HG02970 (cell line): Measurements from ENCODE around the gene NHSL1.

Source experiments
- ATAC-seq: cut with Tn5 transposase; IDR thresholded peaks from one replicate; pipeline ENCODE4 v1.9.1; 2021; ENCODE audit warnings: mild to moderate bottlenecking, moderate library complexity, moderate number of reproducible peaks; ENCODE audit not compliant: unreplicated experiment, low FRiP score

Gene NHSL1

DNA sequence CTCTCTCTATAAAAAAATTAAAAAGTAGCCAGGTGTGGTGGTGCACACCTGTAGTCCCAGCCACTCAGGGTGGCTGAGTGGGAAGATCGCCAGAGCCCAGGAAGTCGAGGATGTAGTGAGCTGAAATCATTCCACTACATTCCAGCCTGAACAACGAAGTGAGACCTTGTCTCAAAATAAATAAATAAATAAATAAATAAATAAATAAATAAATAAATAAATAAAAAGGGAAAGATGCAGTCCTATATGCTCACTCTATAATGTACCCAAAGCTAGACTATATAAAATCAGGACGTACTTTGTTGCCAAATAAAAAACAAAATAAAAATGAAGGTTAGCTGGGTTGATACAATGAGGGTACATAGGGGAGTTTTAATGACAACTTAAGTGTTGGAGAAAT lies 26.1 kb upstream of the NHSL1 start:
- no peak for ATAC-seq

DNA sequence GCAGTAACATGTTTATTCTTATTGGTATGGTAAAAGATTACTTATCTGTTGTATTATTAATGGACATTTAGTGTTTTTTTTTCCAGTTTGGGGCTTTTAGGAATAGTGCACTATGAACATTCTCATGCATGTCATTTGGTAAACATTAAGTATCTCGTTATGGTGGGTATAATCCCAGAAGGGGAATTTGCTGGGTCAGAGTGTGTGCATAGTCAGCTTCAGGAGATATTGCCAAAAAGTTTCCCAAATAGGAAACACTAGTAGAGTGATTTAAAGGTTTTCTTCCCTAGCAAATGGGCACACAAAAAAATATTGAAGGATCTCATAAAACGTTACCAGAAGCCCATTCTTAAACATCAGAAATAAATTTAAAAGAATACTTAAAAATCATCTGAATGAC lies 25.2 kb upstream of the NHSL1 start:
- ATAC-seq: no peak

DNA sequence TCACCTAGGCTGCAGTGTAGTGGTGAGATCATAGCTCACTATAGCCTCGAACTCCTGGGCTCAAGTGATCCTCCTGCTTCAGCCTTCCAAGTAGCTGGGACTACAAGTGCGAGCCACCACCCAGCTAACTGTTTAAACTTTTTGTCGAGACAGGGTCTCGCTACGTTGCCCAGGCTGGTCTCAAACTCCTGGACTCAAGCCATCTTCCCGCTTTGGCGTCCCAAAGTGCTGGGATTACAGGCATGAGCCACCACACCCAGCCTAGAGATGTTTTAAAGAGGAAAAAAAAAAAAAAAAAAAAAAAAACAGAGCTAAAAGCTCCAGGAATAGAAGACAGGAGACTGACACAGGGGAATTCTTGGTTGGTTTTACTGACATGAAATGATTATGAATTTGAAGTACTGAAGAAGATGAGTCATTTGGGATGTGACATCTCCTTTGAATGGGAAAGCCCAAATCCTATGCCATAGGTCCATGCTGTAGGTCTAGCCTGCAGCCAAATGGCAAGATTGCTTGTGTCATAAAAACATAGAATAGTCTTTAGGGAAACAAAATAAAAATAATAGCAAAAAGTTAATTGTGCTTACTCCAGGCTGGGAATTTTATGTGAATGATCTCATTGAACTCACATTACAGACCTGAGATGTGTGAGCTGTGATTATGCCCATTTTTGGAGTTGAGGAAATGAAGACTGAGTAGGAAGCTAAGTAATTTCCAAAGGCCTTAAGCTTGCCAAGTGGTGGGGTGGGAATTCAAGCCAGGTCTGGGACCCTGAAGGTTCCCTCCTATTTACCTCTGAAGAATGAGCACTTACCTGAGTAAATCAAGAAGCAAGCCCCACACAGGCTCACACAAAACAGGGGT lies 24.3 kb upstream of the NHSL1 start:
- ATAC-seq: no peak

DNA sequence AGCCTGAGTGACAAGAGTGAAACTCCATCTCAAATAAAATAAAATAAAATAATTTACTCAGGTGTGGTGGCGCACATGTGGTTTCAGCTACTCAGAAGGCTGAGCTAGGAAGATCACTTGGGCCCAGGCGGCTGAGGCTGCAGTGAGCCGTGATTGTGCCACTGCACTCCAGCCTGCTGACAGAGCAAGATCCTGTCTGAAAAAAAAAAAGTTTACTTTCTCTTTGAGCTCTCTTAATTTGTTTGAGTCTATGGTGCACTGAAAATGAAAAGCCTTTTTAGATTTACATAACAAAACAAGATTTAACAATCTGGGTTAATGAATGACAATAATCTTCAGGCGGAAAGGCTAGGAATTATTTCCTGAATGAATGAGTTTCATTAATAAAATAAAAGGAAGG lies 23.3 kb upstream of the NHSL1 start:
- no peak for ATAC-seq

DNA sequence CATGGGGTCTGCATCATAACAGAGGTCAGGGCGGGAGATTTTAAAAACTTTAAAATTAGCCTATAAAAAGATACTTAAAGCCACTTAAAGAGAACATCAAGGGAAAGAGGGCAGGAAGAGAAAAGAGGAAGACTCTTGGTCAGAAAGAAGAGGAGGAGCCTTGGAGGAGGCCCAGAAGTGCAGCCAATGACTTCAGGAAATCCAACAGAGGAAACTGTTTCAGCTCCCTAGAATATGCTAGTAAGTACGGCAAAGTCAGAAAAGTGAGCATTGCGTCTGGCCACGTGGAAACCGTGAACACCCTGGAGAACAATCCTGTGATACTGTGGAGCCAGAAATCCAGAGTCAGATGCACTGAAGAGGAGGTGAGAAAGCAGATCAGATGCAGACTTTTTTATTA lies 22.5 kb upstream of the NHSL1 start:
- no peak for ATAC-seq

DNA sequence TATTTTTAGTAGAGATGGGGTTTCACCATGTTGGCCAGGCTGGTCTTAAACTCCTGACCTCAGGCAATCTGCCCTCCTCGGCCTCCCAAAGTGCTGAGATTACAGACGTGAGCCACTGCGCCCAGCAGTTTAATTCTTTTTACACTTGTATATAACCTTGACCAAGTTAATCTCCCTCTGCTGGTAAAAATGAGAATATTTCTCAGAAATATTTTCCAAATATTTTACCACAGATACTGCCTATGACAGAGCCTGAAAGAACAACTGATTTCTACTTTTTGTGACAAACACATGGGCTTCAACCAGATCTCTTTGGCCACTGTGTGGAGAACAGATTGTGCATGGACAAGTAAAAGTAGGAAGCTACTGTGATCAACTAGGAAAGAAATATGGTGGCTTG lies 21.2 kb upstream of the NHSL1 start:
- ATAC-seq: no peak

DNA sequence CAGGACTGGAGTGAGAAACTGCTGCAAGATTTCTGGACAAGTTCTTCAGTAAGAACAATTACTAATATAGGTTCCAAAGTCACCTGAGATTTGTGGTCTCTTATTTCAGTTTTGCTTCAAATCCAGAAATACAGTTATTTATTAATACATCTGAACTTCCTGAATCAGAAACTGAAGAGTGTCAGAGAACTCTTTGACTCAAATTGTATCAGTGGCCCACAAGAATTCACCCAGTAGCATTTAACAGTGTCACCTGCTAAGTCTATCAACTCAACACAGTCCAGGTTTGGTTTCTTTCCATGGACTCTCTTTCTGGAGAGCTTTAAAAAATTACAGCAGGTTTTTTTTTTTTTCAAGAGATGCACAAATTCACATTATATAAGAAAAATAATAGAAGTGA lies 18.8 kb upstream of the NHSL1 start:
- ATAC-seq: peak; percentile 35

DNA sequence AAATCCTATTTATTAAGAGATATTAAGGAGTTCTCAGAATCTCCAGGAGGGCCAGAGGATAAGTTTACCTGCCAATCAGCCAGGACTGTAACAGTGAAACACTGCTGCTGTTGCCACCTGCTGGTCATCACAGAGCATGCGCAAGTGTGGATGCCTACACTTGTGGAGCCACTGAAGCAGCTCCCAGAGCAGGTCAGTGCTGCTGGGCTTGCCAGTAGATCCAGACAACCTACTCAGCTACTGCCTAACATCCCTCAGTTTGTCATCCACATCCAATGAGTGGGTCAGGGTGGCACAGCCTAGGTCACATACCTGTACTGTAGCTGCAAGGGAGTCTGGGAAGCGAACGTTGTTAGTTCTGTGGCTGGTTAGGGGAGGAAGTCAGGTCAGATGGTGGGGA lies 18.3 kb upstream of the NHSL1 start:
- peak; percentile 79 for ATAC-seq

DNA sequence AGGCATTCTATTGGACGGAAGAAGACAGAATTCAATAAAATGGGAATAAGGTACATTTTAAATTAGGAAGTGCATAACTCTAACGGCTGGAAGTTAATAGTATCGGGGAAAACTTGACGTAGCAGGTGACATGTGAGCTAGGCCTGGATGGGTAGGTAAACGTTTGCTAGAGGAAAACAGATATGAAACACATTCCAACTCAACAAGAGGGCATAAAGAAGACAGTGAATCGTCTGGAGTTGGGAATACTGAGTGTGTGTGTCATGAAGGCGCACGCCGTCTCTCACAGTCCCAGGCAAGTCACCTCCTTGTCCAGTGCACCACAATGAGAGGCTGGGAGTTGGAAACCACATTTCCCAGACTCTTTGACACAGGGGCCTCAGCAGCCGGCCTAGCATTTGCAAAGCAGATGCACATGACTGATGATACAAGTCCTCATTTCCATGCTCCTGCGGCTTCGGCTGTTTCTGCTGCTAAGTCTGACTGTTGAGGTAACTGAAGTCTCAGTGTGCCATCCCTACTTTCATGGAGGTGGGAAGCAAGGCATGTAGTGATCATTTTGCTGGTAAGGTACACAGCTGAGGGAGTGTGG lies 16.5 kb upstream of the NHSL1 start:
- no peak for ATAC-seq

DNA sequence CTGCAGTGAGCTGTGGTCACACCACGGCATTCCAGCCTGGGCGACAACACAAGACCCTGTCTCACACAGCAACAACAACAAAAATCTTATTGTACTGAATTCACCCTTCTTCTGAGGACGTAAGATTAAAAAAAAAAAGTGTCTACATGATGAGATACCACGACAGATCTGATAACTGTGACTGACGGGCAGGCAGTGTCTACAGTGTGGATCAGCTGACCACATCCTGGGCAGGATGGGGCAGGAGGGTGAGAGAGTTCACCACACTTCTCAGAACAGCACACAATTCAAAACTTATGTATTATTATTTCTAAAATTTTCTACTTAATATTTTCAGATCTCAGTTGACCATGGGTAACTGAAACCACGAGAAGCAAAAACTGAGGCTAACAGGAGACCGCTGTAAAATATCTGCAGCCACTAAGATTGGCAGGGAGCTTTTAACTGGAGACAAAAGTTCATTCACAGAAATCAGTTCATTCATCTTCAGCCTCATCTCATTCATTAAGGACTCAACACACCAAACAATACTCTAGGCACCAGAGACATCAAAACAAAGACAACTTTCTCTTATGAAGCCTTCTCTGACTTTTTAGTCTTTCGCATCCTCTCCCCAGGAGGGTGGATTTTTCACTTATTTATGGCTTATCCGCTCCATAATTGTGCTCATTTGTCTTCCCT lies 15.7 kb upstream of the NHSL1 start:
- no peak for ATAC-seq

DNA sequence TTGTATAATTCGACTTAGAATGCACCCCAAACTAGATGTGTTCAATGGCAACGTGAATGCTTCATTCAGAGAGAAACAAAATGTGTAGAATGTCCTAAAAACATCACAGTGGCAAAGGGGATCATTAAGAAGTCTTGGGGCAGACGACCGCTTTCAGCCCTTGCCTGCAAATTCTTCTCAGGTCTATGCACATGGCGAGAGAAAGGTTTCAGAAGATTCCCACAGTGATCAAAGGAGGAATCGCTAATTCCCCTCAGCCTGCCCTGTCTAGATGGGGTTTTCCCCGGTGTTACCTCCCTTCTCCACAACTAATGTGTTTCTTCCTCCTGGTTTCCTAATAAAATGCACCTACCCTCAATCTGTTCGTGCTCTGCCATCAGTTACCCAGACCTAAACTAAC lies 13.3 kb upstream of the NHSL1 start:
- no peak for ATAC-seq

DNA sequence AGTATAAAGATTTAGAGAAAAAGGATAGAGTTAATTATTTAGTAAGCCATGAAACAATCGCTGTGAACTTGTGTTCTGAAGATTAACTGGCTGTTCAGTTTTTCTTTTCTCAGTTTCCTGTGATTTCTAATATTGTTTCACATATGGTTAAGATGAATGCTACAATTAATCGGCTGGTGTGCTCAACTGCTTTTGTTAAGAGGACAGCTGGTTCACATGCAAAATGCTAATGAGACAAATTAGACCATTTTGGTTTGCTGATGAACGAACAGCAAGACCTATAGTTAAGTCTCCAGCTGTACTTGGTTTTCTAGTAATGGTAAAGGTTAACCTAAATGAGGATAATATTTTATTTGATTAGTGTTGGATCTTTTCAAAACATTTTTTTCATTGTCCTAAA lies 10.8 kb upstream of the NHSL1 start:
- no peak for ATAC-seq

DNA sequence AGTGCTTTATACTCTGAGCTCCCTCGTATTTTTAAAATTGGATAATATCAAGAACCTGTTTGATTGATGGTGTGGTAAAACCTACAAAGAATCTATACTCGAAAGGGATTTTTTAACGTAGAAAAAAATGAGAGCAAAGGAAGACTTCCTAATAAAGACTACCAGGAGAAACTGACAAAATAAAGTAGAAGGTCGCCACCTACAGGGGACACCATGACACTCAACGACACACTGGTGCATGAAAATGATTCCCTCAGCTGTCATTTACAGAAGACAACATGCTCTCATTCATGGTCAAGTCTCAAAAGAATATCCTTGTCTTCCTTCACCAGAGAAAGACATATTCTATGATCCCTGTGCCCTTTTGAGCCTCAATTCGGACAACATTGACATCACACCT lies 10.1 kb upstream of the NHSL1 start:
- no peak for ATAC-seq

DNA sequence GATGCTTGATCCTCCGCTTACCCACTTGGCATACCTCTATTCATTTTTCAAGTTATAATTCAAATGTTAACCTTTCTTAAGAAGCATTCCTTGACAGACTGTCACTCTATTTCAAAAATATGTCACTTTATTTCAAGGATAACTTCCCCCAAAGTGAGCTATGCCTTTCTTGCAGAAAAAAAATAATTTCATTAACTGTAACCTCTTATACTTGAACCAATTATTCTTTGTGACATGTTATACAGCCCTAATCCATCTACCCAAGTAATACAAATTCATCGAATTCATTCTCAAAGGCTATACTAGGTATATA lies 9.3 kb upstream of the NHSL1 start:
- ATAC-seq: no peak

DNA sequence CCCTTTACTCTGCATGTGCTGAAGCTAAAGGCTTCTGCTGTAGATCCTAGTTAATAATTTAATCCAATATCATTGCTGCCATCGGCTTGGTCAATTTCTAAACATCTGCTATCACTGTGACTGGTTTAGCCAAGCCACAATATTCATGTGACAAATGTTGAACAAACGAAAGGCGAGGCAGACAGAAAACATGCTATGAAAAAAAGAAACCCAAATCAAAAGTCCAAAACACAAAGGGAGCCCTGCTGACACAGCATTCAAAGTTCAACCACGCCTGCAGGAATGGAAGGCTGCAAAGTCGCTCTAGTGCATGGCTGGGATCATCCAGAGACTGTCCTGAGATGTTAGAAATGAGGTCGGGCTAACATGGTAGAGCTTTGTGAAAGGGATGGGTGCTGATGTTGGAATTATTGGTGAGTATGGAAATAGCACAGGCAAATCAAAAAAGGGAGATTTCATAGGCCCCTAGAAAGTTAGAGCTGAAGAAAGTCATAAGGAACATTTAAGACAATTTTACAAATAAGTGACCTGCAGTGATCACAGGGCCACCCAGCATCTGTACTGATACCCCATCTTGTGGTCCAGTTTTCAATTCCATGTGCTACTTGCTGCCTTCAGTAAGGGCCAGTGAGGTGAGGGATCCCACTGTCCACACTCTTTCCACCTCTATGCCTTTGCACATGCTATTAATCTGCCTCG lies 8.8 kb upstream of the NHSL1 start:
- no peak for ATAC-seq

DNA sequence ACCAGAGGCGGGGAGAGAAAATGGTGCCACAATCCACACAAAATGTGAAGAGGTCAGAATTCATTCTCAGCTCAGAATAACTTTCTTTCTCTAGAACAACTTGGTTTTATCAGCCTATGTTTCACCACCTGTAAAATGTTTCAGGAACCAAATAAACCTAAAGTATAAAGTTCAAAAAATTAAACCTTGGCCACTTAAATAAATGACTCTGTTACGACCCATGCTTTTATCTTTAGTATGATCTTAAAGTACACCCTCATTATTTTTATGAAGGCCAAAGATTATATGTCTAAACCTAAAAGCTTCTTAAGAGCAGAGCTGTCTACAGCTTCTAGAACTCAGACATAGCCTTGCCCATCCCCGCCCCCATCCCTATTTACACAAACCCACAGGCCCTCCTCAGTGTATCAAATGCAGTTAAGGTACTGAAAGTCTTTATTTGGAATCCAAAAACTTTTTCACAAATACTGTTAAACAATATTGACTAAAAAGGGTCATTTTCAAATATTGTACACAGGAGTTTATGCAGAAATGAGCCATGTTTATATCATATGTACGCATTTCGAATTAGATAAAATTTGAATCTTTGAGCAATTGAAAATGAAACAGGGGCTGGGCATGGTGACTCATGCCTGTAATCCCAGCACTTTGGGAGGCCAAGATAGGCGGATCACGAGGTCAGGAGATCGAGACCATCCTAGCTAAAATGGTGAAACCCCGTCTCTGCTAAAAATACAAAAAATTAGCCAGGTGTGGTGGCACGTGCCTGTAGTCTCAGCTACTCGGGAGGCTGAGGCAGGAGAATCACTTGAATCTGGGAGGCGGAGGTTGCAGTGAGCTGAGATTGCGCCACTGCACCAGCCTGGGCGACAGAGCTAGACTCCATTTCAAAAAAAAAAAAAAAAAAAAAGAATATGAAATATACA lies 5.7 kb upstream of the NHSL1 start:
- no peak for ATAC-seq

DNA sequence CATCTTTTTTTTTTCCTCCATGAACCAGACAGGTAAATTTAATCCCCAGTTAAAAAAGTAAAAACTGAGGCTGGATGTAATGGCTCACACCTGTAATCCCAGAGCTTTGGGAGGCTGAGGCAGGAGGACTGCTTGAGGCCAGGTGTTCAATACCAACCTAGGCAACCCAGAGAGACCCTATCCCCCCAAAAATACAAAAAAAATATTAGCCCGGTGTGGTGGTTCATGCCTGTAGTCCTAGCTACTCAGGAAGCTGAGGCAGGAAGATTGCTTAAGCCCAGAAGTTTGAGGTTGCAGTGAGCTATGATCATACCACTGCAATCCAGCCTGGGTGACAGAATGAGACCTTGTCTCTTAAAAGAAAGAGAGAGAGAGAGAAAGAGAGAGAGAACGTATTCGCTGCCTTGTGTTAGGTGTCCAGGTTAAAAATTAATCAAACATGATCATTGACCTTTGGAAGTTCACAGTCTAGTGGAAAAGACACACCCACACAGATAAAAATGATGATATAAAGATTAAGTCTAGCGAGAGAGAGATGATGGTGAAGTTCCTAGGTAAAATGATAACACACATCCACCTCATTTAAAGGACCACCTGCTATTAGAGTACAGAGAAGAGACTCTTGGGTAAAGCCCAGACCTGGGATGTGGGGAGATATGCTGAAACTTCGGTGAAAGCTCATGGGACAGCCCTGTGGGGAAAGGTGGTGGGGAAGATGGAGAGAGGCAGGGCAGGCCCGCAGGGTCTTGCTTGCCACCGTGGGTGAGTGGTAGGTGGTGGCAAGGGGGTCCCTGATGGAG lies 4.8 kb upstream of the NHSL1 start:
- no peak for ATAC-seq

DNA sequence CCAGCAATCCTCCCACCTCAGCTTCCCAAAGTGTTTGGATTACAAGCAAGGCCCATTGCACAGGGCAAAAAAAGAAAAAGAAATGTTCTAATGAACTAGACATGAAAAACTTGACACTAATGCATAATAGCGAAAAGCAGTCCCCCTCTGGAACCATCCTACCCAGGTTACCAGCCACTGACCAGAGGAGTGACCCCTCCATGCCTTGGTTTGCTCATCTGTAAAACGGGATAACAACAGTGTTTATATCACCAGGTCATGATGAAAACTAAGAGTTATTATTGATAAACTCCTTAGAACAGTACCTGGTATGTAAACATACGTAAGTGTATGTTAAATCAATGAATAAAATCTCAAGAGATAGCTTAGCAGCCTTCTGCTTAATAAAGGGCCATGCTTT lies 3.3 kb upstream of the NHSL1 start:
- ATAC-seq: no peak

DNA sequence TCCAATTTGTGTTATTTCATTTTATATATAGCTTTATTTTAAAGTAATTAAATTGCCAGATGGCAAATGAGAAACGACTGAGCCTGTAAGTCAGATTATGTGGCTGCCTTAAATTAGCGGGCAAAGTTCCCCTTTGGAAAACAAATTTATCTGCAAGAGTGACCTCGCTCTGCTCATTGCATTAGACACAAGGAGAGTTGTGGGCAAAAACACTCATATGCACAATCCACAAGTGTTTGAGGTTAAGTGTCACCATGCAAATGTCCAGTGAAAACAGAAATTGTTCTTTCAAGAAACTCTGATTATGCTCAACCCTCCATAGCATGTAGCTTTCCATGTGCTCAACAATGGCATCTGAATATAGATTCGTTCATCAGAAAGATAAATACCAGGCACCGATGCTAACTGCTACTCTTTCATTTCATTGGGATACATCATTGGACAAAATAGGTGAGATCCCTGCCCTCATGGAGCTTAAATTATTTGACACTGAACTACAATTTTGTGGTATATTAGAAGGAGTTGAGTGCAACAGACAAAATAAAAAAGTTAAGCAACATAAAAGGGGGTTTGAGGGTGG lies 1.7 kb upstream of the NHSL1 start:
- no peak for ATAC-seq
